Measurements from ENCODE around the gene C3orf20.

DNA sequence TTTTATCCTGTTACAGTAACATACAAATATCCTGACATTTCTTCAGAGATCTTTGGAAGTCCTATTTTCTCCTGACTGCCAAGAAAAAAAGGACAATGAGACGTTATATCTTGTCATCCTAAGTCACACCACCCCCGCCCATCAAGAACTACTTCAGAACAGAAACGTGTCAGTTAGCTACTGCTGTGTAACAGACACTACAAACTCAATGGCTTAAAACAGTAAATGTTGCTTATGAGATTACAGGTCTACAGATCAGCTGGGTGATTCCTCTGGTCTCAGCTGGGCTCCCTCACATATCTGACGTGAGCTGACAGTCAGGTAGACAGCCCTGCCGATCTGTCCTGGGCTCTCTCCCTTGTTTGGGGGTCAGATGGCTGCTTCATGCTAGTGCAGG lies 43.8 kb upstream of the C3orf20 start:
- TF ChIP-seq, protein P1, sequence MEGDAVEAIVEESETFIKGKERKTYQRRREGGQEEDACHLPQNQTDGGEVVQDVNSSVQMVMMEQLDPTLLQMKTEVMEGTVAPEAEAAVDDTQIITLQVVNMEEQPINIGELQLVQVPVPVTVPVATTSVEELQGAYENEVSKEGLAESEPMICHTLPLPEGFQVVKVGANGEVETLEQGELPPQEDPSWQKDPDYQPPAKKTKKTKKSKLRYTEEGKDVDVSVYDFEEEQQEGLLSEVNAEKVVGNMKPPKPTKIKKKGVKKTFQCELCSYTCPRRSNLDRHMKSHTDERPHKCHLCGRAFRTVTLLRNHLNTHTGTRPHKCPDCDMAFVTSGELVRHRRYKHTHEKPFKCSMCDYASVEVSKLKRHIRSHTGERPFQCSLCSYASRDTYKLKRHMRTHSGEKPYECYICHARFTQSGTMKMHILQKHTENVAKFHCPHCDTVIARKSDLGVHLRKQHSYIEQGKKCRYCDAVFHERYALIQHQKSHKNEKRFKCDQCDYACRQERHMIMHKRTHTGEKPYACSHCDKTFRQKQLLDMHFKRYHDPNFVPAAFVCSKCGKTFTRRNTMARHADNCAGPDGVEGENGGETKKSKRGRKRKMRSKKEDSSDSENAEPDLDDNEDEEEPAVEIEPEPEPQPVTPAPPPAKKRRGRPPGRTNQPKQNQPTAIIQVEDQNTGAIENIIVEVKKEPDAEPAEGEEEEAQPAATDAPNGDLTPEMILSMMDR (IDR thresholded peaks at IDR 0.05), result no peak
- TF ChIP-seq POLR2A (IDR thresholded peaks at IDR 0.05), result no peak

Data from esophagus squamous epithelium (tissue), 4 donors.